Stimulated activated naive CD8-positive, alpha-beta T cell treated with anti-CD3 and anti-CD28 coated beads, Interleukin-15, Interleukin-2, amounts not matched to agents 100 ng/mL and 50 ng/mL, for 24 hours (primary cell): ENCODE results near the gene CLRN1.
A peak's percentile ranks its signal among the peaks of the same experiment; 100 is the strongest.
"Not testable (repeated sequence)": the region's sequence is repeated elsewhere in the genome, so short reads cannot be mapped to it uniquely, and the experiment has no call there.

Experiments used
- H3K27ac Mint-ChIP-seq: one replicate; pipeline ENCODE4 v1.8.0; 2021; ENCODE audit warnings: mild to moderate bottlenecking, mixed read lengths
- H3K27me3 Mint-ChIP-seq: one replicate; pipeline ENCODE4 v1.8.0; 2021; ENCODE audit warnings: mixed read lengths
- H3K36me3 Mint-ChIP-seq: one replicate; pipeline ENCODE4 v1.8.0; 2021; ENCODE audit warnings: low read depth, mixed read lengths
- H3K4me1 Mint-ChIP-seq: one replicate; pipeline ENCODE4 v1.8.0; 2021; ENCODE audit warnings: low read depth, mixed read lengths
- H3K4me3 Mint-ChIP-seq: one replicate; pipeline ENCODE4 v1.8.0; 2021; ENCODE audit warnings: mild to moderate bottlenecking, mixed read lengths
- H3K9me3 Mint-ChIP-seq: one replicate; pipeline ENCODE4 v1.8.0; 2021; ENCODE audit warnings: mixed read lengths

The CLRN1 gene

DNA sequence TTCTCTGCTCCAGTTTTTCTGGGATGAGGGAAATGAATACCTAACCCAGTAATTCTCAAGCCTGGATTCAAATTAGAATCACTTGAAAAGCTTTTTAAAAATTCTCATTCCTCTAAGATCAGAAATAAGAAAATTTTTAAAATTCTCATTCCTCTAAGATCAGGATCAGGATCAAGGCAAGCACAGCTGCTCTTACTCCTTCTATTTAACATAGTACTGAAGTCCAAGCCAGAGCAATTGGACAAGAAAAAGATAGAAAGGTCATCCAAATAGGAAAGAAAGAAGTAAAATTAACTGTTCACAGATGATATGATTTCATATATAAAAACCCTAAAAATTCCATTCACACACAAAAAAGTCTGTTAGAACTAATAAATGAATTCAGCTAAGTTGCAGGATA is 24.2 kb upstream of the CLRN1 start:
- Mint-ChIP-seq H3K9me3 (no peaks in the 10 kb centered on the region), H3K36me3 (no peaks in the 10 kb centered on the region), H3K4me1 (no peaks in the 10 kb centered on the region), H3K27ac (no peak overlapping the region), H3K4me3 (no peak overlapping the region), H3K27me3 (peaks cover 24% of the 10 kb centered on the region)

DNA sequence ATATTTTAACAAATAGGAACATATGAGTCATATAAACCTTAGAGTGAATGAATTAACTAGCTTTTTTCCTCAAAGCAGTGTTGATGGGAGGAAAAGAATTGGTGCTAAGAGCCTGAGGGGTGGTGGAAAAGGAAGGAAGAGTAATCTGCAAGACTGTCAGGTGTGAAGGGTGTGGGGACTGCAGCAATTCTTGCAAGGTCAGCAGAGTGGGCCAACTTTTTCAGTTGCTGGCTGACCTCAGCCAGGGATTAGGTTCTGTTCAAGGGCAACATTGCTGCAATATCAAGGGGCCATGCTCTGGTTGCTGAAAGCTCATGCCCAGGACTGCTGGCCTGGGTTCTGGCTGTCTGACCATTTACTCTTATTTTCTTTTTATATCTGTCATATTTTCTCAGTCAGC is 23.0 kb upstream of the CLRN1 start:
- no peaks in the 10 kb centered on the region for H3K9me3 Mint-ChIP-seq
- no peak overlapping the region for H3K27ac Mint-ChIP-seq
- no peak overlapping the region for H3K4me3 Mint-ChIP-seq
- peaks cover 31% of the 10 kb centered on the region for H3K27me3 Mint-ChIP-seq
- H3K4me1 Mint-ChIP-seq, result no peaks in the 10 kb centered on the region
- no peaks in the 10 kb centered on the region for H3K36me3 Mint-ChIP-seq

DNA sequence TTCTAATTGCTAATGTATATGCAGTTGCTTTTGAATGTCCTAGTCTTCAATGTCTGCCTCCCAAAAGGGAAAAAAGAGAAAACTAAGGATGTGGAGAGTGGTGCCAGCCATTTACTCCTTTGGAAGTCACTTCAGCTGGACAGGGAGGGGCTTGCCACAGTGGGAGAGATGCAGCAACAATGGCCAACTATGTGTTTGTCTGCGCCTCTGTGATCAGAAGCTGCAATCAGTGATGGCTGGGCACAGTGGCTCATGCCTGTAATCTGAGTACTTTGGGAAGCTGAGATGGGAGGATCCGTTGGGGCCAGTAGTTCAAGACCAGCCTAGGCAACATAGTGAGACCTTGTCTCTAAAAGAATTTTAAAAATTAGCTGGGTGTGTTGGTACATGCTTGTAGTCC is 16.7 kb upstream of the CLRN1 start:
- H3K4me1 Mint-ChIP-seq, result no peaks in the 10 kb centered on the region
- no peaks in the 10 kb centered on the region for H3K36me3 Mint-ChIP-seq
- peaks cover 5% of the 10 kb centered on the region for H3K9me3 Mint-ChIP-seq
- H3K27me3 Mint-ChIP-seq, result peaks cover 32% of the 10 kb centered on the region
- H3K27ac Mint-ChIP-seq, result no peak overlapping the region
- no peak overlapping the region for H3K4me3 Mint-ChIP-seq

DNA sequence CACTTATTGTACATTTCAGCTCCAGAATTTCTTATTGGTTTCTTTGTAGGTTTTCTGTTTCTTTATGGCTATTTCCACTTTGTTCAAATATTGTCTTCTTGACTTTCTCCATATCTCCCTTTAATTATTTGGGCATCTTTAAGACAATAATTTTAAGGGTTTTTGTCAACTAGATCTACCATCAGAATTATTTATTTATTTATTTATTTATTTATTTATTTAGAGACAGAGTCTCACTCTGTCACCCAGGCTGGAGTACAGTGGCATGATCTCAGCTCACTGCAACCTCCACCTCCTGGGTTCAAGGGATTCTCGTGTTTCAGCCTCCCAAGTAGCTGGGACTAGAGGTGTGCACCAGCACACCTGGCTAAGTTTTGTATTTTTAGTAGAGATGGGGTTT is 15.9 kb upstream of the CLRN1 start:
- H3K4me3 Mint-ChIP-seq, H3K36me3 Mint-ChIP-seq, H3K27ac Mint-ChIP-seq, H3K4me1 Mint-ChIP-seq, H3K9me3 Mint-ChIP-seq: not testable (repeated sequence)
- peaks cover 39% of the 10 kb centered on the region for H3K27me3 Mint-ChIP-seq

DNA sequence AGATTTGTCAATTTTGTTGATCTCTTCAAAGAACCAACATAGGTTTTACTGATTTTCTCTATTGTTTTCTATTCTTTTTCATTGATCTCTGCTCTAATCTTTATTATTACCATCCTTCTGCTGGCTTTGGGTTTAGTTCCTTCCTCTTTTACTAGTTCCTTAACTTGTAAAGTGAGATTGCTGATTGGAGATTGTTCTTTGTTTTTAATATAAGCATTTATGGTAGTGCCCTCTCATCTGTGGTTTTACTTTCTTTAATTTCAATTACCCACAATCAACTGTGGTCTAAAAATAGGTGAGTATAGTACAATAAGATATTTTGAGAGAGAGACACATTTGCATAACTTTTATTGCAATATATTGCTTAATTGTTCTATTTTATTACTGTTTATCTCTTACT is 13.2 kb upstream of the CLRN1 start:
- Mint-ChIP-seq H3K27ac (no peak overlapping the region), H3K27me3 (peaks cover 36% of the 10 kb centered on the region), H3K36me3 (no peaks in the 10 kb centered on the region), H3K9me3 (peaks cover 5% of the 10 kb centered on the region), H3K4me3 (no peak overlapping the region), H3K4me1 (no peaks in the 10 kb centered on the region)

DNA sequence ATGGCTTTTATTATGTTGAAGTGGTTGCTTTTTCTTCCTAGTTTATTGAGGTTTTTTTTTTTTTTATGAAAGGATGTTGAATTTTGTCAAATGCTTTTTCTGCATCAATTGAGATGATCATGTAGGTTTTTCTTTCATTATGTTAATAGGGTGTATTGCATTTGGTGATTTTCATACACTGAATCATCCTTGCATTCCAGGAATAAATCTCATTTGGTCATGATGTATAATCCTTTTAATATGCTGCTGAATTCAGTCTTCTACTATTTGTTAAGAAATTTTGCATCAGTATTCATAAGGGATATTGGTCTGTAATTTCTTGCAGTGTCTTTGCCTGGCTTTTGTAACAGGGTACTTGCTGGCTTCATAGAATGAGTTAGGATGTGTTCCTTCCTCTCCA is 11.5 kb upstream of the CLRN1 start:
- H3K4me1 Mint-ChIP-seq, result no peaks in the 10 kb centered on the region
- no peak overlapping the region for H3K4me3 Mint-ChIP-seq
- H3K27me3 Mint-ChIP-seq, result peaks cover 40% of the 10 kb centered on the region
- peaks cover 5% of the 10 kb centered on the region for H3K9me3 Mint-ChIP-seq
- H3K36me3 Mint-ChIP-seq, result no peaks in the 10 kb centered on the region
- no peak overlapping the region for H3K27ac Mint-ChIP-seq

DNA sequence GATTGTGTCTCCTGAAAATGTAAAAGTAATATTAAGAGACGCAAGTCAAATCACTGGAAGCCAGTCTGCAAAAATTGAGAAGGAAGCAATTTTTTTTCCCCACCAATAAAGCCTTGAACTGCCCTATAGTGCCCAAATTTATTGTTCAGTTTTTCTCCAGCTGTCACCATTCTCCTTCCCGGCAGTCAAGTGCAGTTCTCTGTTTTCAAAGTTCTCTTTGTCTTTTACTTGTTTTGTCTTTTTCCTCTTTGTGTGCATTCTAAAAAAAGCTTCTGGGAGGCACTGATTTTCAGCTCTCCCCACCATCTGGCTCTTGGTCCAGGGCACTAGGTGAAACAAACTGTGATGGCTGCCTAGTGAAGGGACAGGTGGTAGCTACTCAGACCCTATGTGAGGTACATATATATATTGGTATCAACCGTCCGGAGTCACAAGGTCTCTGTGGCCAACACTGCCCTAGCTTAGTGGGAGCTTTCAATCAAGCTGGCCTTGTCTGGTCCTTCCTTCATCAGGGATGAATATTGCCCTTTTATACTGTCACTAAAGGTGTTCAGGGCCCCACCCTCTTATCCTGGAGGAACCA is 6.1 kb upstream of the CLRN1 start:
- Mint-ChIP-seq H3K9me3 (no peaks in the 10 kb centered on the region), H3K4me3 (no peak overlapping the region), H3K4me1 (peaks cover 21% of the 10 kb centered on the region), H3K27ac (no peak overlapping the region), H3K27me3 (peaks cover 41% of the 10 kb centered on the region), H3K36me3 (no peaks in the 10 kb centered on the region)

DNA sequence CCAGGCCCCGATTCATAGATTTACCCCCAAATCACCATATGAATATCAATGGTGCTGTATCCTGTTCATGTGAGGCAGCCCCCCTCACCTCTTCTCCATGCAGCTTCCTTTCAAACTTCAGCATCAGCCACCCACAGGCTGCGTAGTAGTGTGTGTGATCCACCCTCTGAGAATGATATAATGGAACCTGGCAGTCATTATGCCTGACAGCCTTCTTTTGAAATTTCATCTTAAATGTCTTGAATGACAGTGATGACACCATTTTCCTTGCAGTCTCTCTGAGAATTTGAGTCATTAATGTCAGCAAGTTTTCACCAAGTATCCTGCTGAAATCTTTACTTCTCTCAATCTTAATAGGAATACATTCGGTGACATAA is 3.5 kb upstream of the CLRN1 start:
- Mint-ChIP-seq H3K9me3 (no peaks in the 10 kb centered on the region), H3K27me3 (peaks cover 29% of the 10 kb centered on the region), H3K36me3 (no peaks in the 10 kb centered on the region), H3K4me1 (peaks cover 21% of the 10 kb centered on the region), H3K27ac (peak overlapping the region; percentile 89), H3K4me3 (peak overlapping the region; percentile 19)

DNA sequence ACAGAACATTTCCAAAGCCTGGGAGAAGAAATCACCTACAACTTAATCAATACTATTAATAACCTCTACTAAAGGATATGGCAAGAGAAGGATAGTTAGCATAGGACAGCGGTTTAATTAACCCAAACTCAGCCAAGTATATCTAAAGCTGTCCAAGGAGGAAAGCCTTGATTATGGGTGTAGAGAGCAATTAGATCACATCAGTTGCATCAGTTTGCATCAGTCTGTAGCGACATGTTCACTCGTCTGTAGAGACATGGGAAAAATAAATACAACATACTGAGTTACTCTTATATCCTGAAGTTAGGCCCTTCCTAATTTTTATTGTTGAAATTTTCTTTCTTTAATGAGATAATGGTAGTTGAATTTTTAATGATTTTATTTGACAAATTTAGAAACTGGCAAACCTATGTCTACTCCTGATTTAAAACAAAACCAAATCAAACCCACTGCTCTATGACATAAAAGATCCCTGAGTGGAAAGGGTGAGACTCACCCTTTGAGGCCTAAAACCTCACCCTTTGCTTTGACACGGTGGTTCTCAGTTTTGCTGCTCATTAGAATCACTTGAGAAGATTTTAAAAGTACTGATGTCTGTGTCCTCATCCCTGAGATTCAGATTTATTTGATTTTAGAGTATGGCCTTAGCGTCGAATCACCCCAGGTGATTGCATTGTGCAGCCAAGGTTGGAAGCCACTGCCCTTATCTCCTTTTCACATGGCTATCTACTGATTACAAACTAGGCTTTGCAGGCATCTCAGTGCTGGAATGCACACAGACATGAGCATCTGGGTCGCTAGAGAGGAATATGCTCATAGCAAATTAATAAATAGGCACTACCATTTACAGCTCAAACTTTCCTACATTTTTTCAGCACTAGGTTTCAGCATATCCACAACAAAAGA is 2.8 kb upstream of the CLRN1 start:
- peak overlapping the region; percentile 89 for H3K27ac Mint-ChIP-seq
- no peaks in the 10 kb centered on the region for H3K9me3 Mint-ChIP-seq

DNA sequence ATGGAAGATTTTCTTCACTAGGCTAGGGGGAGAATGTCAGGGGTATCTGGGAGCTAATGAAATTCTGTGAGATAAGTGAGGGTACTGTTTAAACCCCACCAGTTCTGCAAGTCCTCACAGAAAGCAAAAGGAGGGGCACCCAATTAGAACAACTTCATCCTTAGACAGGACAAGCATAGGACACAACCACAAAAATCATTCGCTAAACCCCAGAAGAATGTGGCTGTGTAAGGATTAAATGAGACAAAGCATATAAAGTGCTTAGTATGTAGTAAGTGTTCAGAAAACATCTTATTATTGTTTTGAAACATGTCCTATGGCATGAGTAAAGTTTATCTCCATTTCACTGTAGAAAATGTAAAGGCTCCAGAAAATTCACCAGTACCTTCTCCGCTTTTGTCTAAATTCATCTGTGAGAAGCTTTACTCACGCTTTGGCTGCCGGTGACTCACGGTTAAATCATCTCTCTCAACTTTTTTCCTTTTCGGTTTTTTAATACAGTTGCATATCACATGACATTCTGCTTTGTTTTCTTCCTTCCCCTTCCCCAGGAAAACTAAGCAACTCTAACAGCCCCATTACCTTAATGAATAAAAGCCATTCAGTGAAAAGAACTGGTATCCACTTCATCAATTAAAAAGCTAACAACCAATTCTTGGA is 1.7 kb downstream of the CLRN1 start:
- H3K4me1 Mint-ChIP-seq, result peaks cover 11% of the 10 kb centered on the region
- H3K4me3 Mint-ChIP-seq, result no peak overlapping the region
- H3K9me3 Mint-ChIP-seq, result no peaks in the 10 kb centered on the region
- H3K36me3 Mint-ChIP-seq, result no peaks in the 10 kb centered on the region
- H3K27me3 Mint-ChIP-seq, result peaks cover 23% of the 10 kb centered on the region
- H3K27ac Mint-ChIP-seq, result no peak overlapping the region

More for the DNA sequence above, 2.8 kb upstream of the CLRN1 start:
- peak overlapping the region; percentile 19 for H3K4me3 Mint-ChIP-seq
- H3K27me3 Mint-ChIP-seq, result peaks cover 24% of the 10 kb centered on the region
- peaks cover 21% of the 10 kb centered on the region for H3K4me1 Mint-ChIP-seq
- no peaks in the 10 kb centered on the region for H3K36me3 Mint-ChIP-seq

DNA sequence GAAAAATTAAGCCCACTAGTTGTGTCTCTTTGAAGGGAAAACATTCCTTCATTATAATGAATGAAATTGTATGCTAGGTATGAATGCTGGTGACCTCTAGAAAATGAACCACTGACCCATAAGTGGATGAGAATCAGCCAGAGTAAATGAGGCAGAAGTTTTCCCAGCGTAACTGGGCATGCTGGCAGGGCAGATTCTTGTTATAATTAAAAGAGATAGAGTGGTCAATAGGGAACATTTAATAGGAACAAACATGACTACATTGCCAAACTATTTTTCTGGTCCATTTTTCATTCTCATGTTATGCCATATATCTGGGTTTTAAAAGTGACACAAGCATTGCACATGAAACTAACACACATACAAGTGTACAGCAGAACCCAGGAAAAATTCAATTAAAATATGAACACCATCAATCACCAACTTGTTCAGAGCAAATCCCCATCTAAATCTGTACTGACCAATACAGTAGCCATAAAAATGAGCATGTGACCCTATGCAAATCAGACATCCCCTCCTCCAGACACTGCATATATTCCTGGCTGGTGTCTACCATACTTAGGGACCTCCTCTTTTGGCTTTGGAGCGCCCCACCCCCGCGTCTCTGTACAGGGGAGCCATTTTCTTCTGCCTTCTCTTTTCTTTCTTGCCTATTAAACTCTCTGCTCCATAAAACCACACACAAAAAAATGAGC is 4.0 kb downstream of the CLRN1 start:
- H3K4me3 Mint-ChIP-seq, result no peak overlapping the region
- no peak overlapping the region for H3K27ac Mint-ChIP-seq
- no peaks in the 10 kb centered on the region for H3K4me1 Mint-ChIP-seq
- H3K9me3 Mint-ChIP-seq, result no peaks in the 10 kb centered on the region
- H3K36me3 Mint-ChIP-seq, result no peaks in the 10 kb centered on the region
- peaks cover 30% of the 10 kb centered on the region for H3K27me3 Mint-ChIP-seq

DNA sequence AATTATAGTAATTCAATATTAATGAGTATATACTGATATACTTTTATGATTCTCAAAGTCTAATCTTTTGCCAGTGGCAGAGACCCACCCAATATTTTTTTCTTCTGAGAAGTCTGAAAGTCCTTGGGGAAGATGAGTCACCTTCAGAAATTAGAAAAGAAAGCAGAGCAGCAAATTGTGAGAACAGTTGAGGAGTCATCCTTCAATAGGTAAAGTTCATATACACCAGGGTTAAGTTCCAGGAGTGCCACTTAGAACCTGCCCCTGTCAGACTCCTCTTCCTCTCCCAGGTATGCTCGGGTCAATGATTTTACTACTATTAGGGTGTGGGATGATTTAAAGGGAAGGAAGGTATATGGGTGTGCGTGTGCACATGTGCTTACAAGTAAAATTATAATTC is 7.1 kb downstream of the CLRN1 start:
- Mint-ChIP-seq H3K4me1 (no peaks in the 10 kb centered on the region), H3K27me3 (peaks cover 42% of the 10 kb centered on the region), H3K9me3 (no peaks in the 10 kb centered on the region), H3K27ac (no peak overlapping the region), H3K4me3 (no peak overlapping the region), H3K36me3 (no peaks in the 10 kb centered on the region)

DNA sequence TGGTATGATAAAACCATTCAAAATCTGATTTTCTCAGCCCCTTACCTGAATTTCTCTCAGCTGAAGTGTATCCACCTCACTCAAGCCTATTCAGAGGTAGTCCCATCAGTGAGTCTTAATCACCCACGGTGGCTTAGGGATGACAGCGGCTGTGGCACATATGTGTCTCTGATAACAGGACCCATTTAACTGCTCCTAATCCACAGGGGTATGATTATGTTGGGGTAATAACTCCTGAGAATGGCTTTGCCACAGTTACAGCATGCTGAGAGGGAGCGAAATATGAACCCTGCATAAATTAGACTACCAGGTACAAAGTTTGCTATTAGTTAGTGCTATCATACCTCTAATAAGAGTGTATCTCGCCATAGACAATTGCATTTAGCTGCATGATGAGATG is 10.6 kb downstream of the CLRN1 start:
- Mint-ChIP-seq H3K4me3 (no peak overlapping the region), H3K9me3 (no peaks in the 10 kb centered on the region), H3K27ac (no peak overlapping the region), H3K4me1 (no peaks in the 10 kb centered on the region), H3K36me3 (no peaks in the 10 kb centered on the region), H3K27me3 (peaks cover 40% of the 10 kb centered on the region)

DNA sequence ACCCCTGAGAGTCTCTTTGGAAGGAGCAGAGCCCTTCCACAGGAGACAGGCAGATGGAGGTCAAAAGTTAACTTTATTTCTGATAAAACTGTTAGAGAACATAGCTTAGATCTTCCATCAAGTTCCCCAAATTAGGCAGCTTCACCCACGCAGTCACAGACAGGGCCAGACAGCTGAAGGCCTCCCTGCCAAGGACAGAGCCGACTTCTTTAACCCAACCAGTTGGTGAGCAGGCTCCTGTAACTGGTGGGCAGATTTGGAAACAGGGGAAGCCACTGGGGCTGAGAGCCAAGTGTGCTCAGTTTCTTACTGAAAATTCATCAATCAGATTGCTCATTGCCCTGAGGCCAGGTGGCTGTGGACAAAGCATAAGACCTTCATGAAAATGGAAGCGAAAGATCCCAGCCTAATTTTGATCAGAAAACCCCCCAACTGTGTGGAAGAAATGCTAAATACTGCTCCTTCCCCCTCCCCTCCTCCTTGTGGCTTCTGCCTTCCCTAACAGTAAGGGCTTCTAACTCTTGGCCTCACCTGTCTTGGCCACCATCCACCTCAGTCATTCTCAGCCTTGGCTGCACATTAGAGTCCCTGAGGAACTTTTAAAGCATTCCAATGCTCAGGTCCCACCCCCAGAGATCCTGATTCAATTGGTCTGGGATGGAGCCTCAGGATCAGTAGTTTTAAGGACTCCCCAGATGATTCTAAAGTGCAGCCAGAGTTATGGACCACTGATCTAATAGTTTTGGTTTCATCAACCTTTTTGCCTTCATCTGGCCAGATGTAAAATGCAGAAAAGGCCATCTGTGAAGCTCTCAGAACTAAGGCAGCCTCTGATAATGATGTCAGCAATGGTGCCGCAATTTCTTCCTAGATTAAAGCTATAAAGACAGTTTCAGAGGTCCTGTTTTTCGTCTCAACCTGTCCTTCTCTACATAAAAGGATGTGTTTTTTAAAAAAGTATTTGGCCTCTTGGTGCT is 11.5 kb downstream of the CLRN1 start:
- Mint-ChIP-seq H3K4me3 (no peak overlapping the region), H3K9me3 (no peaks in the 10 kb centered on the region), H3K36me3 (no peaks in the 10 kb centered on the region), H3K27me3 (peaks cover 34% of the 10 kb centered on the region), H3K27ac (no peak overlapping the region), H3K4me1 (no peaks in the 10 kb centered on the region)
